ENCODE results near the gene MOCS3.

The MOCS3 gene

DNA sequence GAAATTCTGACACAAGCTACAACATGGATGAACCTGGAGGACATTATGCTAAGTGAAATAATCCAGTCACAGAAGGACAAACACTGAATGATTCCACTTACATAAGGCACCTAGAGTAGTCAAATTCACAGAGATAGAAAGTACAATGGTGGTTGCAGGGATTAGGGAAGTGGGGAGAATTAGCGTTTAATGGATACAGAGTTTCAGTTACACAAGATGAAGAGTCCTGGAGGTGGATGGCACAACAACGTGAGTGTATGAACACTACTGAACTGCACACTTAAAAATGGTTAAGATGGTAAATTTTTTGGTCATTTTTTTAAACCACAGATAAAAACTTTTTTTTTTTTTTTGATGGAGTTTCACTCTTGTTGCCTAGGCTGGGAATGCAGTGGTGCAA lies 24.7 kb downstream of the MOCS3 start:
- no peak overlapping the region for H3K4me3 ChIP-seq (ENCODE audit: low read length)
- TF ChIP-seq ZNF274 (IDR thresholded peaks at IDR 0.05; ENCODE audit: low read depth, low read length) = no peak

DNA sequence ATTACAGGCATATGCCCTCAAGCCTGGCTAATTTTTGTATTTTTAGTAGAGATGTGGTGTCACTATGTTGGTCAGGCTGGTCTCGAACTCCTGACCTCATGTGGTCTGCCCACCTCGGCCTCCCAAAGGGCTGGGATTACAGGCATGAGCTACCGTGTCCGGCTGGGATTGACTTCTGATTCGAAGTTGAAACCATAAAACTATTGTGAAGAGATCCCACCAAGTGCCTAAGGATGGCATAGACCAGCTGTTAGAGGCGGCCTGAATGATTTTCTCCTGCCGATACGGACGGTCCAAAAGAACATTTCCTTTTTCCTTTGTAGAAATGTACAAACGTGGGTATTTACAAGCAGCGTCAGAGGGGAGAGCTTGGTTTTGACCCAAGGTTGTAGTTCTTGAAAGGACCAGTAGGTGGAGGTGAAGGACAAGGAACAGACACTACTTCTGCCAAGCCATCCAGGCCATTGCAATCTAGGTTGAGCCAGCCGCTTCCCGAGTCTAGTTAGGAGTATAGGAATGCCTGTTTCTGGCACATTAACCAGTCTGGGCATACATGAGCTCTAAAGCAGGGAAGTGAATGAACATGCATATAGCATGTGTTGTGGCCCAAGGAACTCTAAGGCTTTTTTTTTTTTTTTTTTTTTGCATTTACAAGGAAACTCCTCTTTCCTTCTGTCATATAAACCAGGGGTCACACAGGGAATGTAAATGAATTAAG lies 29.0 kb downstream of the MOCS3 start:
- H3K4me3 ChIP-seq (ENCODE audit: low read length) = no peak overlapping the region
- TF ChIP-seq ZNF274 (IDR thresholded peaks at IDR 0.05; ENCODE audit: low read depth, low read length) = no peak

DNA sequence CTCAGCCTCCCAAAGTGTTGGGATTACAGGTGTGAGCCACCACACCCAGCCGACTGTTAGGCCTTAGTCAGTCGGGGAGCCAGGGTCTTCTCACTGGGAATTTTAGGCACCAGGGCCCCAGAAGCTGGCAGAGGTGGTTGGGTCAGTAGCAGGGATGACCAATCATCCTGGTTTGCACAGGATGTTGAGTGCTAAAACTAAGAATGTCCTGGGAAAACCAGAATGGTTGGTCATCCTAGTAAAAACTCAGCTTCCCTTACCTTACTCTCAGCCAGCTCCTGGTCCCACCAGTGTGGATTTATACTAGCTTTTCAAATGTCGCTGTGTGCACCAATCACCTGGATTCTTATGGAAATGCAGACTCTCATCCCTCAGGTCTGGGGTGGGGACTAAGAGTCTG lies 32.5 kb downstream of the MOCS3 start:
- no peak overlapping the region for H3K4me3 ChIP-seq (ENCODE audit: low read length)
- TF ChIP-seq ZNF274 (IDR thresholded peaks at IDR 0.05; ENCODE audit: low read depth, low read length) = no peak

DNA sequence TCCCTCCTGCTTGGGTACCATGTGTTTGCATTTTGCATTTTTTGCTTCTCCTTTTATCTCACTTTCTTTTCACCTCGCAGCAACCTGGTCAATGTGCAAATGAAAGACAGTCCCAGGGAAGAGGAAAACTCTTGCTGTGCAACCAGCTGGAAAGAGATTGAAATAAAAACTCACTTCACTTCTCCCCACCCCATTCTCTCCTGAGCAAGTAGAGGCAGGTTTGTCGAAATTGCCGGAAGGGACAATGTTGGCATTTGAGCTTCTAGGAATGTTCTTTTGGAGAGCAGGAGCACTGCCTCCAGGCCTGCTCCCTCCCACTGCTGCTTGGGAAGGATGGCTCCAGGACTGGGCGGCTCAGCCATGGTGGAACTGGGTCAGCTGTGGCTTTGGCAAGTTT lies 33.7 kb downstream of the MOCS3 start:
- H3K4me3 ChIP-seq (ENCODE audit: low read length) = no peak overlapping the region
- TF ChIP-seq ZNF274 (IDR thresholded peaks at IDR 0.05; ENCODE audit: low read depth, low read length) = no peak

DNA sequence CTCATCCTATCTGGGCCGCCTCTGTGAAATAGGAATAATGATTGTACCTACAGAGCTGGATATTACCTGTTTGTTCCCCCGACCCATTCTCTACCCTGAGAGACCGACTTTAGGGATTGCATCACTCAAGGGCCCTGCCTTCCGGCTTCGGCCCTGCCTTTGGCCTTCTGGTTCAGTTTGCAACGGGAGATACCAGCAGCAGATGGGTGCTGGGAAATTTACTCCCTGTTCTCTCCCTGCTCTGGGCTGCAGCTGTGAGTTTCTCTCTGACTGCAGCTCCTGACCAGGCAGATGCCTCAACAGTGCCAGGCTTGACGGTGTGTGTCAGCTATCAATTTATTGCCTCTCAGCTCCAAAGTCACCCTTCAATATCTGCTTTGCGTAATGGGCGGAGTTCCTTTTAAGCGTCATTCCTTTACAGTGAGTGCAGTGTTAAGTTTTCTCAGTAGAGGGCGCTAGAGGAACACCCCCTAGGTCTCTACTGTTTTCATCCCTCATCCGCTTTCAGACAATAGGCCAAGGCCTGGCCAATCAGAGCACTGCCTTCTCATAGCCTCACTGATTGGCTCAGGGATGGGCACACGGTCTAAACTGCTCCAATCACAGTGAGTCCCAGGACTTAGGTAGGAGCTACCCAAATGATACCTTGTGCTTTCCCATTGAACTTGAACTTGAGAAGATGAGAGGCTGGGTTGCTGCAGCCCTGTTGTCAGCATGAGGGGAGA lies 34.3 kb downstream of the MOCS3 start:
- H3K4me3 ChIP-seq (ENCODE audit: low read length) = no peak overlapping the region
- TF ChIP-seq ZNF274 (IDR thresholded peaks at IDR 0.05; ENCODE audit: low read depth, low read length) = no peak

DNA sequence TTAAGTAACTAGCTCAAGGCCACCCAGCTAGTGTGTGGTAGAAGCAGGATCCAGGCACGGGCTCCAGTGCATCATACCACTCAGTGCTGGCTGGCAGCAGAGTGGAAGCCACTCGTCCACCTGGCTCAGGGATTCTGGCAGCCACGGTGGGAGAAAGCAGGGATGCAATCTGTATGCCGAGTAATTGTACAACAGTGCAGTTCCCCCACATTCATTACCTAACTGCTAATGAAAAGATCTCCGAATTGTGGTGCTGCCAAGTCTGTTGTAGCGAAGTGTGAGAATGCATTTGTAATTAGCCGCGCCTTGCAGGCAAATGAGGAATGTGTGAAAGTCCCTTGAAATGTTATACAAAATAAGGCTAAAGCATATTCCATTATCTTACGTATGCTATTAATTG lies 35.3 kb downstream of the MOCS3 start:
- H3K4me3 ChIP-seq (ENCODE audit: low read length) = no peak overlapping the region
- no peak for TF ChIP-seq ZNF274 (IDR thresholded peaks at IDR 0.05; ENCODE audit: low read depth, low read length)

DNA sequence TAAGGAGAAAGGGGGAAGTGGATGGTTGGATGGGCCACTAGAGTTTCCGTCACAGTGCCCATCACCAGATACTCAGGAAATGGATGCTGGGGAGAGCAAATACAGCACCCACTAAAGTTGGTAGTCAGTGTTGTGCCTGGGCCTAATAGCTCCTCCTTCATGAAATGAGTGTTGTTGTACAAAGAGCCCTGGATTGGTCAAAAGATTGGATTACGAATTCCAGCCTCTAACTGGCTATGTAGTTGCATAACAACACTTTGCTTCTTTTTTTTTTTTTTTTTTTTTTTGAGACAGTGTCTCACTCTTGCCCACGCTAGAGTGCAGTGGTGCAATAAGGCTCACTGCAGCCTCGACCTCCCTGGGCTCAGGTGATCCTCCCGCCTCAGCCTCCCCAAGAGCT lies 36.9 kb downstream of the MOCS3 start:
- TF ChIP-seq ZNF274 (IDR thresholded peaks at IDR 0.05; ENCODE audit: low read depth, low read length) = no peak

DNA sequence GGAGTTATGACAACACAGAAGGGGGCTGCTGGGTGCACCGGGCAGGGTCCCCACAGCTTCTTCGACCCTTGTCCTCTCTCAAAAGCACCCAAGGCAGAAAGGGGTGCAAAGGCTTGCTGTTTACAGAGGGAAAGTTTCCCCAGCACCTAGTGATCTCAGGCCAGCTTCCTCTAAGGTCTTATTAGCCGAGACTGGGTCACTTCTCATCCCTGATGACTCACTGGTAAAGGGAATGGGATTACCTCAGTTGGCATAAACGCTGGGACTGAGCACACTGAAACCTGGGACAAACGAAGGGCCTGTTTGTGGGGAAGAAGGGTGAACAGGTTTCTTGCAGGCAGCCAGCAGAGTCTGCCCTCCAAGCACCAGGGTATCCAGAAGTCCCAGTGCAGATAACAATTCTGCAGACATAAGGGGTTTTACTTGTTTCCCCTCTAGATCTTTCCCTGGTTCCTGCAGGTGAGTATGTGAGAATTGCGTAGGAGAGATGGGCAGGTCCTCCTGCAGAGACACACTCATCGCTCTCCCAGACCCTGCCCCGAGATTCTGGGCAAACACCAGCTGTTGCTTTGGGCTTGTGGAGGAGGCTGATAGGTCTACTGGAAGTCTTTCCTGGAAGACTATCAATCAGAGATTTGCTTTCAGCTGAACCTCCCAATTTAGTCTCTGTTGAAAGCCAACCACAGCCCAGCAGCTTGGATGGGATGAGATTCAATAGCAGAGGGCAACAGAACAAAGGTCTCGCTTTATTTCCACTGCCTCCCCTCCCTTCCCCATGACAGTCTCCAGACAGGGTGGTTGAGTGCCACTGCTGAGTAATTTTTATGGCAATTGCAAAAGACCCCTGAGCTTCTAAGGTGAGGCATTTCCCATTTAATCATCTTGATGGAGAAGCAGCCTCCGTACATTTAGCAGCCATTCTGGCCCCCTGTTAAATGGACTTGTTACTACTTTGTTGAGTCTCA lies 38.6 kb downstream of the MOCS3 start:
- TF ChIP-seq ZNF274 (IDR thresholded peaks at IDR 0.05; ENCODE audit: low read depth, low read length) = no peak
- H3K4me3 ChIP-seq (ENCODE audit: low read length) = no peak overlapping the region

More for the DNA sequence above, 36.9 kb downstream of the MOCS3 start:
- H3K4me3 ChIP-seq (ENCODE audit: low read length) = no peak overlapping the region

DNA sequence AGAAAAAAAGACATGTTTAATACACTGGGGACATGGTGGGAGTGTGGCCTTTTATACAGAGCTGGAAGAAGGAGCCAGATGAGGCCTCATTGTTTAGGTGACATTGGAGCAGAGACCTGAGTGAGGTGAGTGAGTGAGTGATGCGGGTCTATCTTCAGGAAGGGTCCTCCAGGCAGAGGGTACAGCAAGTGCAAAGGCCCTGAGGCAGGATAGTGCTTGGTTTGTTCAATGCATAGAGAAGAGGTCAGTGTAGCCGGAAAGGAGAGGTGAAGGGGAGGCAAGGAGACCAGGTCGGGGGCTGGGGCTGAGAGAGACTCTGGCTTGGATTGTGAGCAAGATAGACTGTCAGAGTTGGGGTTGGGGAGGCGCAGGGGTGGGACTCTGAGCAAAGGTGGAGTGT lies 40.7 kb downstream of the MOCS3 start:
- no peak for TF ChIP-seq ZNF274 (IDR thresholded peaks at IDR 0.05; ENCODE audit: low read depth, low read length)
- no peak overlapping the region for H3K4me3 ChIP-seq (ENCODE audit: low read length)

DNA sequence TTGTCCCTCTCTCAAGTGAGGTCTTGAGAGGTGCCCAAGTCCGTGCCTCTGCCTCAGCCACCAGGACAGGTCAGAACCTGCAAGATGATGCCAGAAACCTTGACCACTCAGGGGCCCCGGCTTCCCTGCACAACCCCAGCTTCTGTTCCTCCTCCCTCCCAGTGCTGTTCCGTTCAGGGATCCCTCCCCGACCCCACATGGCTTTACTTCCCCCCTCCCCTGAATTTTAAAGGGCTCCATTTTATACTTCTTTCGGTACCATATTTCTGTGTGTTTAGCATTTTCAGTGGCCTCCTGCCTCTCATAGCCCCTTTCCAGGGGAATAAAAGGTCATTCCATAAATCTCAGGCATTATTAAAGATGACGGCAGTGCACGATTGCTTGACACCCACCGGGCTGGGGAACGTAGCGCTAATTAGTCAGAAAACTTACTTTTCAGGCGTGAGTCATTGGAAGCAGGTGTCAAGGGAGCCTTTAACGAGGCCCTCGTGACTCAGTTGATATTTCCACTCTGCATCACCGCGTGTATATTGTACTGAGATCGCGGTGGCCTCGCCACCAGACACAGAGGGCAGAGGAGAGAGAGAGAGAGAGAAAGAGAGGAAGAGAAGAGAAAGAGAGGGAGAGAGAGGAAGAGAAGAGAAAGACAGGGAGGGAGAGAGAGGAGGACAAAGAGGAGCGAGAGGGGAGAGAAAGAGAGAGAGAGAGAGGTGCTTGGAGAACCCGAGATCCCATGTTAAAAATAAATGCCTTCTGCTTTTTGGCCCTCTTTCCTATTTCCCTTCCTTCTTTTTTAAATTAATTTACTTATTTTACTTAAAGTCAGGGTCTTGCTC lies 43.0 kb downstream of the MOCS3 start:
- no peak for TF ChIP-seq ZNF274 (IDR thresholded peaks at IDR 0.05; ENCODE audit: low read depth, low read length)
- no peak overlapping the region for H3K4me3 ChIP-seq (ENCODE audit: low read length)

DNA sequence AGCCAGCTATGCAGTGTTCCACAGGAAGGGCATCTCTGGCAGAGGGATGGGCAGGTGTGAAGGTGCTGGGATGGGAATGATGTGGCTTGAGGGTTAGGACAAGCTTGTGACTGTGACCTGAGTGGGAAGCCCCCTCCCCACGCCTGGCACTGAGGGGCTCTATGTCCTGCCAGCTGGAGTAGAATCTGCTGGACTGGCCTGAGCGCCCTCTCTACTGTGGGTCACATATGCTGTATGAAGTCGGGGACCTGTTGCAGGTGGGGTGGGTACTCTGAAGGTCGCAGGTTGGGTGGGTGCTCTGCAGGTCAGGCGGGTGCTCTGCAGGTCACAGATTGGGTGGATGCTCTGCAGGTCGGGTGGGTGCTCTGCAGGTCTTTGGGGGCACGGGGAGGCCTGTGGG lies 44.0 kb downstream of the MOCS3 start:
- no peak for TF ChIP-seq ZNF274 (IDR thresholded peaks at IDR 0.05; ENCODE audit: low read depth, low read length)
- H3K4me3 ChIP-seq (ENCODE audit: low read length) = no peak overlapping the region

DNA sequence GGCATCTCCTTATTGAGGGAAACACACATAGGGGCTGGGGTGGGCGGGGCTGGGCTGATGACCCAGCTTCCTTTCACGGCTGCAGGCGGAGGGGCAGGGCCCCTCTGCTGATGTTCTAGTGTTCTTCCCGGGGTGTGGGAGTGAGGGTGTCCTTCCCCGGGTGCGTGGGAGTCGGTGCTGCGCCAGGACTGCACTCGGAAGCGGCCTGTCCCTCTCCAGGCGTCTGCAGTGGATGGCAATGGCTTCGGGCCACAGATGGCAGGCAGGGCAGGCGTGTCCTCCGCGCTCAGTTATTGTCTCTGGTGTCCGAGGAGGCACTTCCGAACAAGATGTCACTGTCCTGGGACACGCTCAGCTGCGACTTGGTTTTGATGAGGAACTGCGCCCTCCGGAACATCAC lies 45.1 kb downstream of the MOCS3 start:
- H3K4me3 ChIP-seq (ENCODE audit: low read length) = no peak overlapping the region
- TF ChIP-seq ZNF274 (IDR thresholded peaks at IDR 0.05; ENCODE audit: low read depth, low read length) = no peak

DNA sequence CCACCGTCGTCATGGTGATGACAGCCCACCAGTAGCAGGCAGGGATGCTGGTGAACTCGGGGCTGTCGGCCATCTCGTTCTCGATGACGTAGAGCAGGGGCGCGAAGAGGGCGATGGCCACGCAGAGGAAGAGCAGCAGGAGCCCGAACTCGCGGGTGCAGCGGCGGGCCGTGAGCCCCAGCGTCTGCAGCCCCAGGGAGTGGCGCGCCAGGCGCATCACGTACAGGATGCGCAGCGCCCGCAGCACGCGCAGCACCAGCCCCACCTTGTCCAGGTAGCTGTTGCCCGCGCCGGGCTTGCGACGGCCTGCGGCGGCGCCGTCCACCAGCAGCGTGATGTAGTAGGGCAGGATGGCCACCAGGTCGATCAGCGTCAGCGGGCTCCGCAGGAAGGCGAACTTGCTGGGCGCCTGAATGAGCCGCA lies 45.7 kb downstream of the MOCS3 start:
- TF ChIP-seq ZNF274 (IDR thresholded peaks at IDR 0.05; ENCODE audit: low read depth, low read length) = no peak

DNA sequence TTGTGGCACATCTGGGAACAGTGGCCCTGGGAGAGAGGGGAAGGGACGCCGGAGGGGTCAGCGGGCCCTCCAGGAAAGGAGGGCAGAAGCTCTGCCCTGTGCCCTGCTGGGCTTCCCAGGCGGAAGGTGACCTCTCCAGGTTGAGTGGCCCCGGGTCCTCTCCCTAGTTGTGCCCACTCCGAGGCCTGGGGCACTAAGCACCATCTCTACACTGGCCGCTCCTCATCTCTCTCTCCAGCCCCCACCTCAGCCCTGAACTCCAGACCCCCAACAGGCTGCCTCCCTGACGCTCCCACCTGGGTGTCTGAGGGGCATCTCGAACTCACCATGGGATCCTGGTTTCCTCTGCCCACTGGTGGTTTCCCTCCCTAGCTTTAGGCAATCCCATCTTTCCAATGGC lies 46.2 kb downstream of the MOCS3 start:
- no peak overlapping the region for H3K4me3 ChIP-seq (ENCODE audit: low read length)
- TF ChIP-seq ZNF274 (IDR thresholded peaks at IDR 0.05; ENCODE audit: low read depth, low read length) = no peak

More for the DNA sequence above, 45.7 kb downstream of the MOCS3 start:
- no peak overlapping the region for H3K4me3 ChIP-seq (ENCODE audit: low read length)
